Stomach (tissue), 4 donors: ENCODE data around the gene GSE1.
A peak's percentile ranks its signal among the peaks of the same experiment; 100 is the strongest.

Experiments
- EP300 ChIP-seq: sonication (generic); formaldehyde crosslinking; IDR thresholded peaks from one replicate; pipeline ENCODE4 v1.6.1; 2017; ENCODE audit warnings: antibody characterized with exemption
- POLR2A ChIP-seq, 4 donors: fragments of 450-650 bp; IDR thresholded peaks; one replicate each; pipeline ENCODE4 v1.6.1; 2016; ENCODE audit warnings: antibody characterized with exemption in 4 of 4, control low read depth in 2 of 4, mild to moderate bottlenecking in 1 of 4, moderate library complexity in 1 of 4
- POLR2AphosphoS5 ChIP-seq, 3 donors: sonication (generic); formaldehyde crosslinking; IDR thresholded peaks; one replicate each; pipeline ENCODE4 v1.6.1; 2016; ENCODE audit warnings: antibody characterized with exemption in 3 of 3
- TF ChIP-seq, protein P1 (sequence below), 7 experiments: fragments of 450-650 bp in 4 of 7; fragments of 200-600 bp in 3 of 7; sonication (generic) in 3 of 7; IDR thresholded peaks; one replicate each; pipeline ENCODE4 v1.5.1; 2016 to 2019; ENCODE audit warnings: antibody characterized with exemption in 7 of 7, control low read depth in 2 of 7, mild to moderate bottlenecking in 1 of 7

DNA sequence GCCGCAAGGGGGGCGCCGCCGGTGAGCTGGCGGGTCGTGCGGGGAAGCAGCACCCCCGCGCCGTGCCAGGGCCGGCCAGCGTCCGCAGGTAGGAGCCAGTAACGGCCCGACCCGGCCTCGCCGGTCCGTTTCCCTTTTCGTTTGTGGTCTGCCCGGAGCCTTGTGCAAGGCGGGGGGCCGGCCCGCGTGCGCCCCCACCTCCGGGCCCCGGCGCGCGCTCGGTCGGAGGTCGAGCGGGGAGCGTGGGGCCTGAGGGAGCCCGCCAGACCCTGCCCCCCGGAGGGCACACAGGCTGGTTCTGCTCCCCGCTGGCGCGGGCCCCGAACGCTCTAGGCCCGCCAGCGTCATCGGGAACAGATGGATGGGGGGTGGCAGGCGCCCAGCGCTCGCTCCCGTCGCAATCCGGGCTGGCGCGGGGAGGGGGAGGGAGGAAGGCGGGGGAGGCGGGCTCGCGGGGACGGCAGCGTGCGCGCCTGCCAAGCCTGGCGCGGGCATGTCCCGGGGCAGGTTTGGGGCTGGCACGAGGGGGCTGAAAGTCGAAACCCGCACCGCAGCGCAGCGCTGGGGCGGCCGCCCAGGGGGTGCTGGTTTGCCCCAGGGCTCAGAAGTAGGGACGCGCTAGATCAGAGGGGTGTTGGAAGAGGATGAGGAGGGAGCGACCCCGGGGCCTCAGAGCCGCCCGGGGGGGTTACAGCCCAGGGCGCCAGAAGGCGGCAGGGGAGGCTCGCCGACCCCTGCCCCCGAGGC is 1.5 kb upstream of the GSE1 start:
- TF ChIP-seq POLR2A (IDR thresholded peaks at IDR 0.05), result peak in 1 of 4 donors; percentile 50
- TF ChIP-seq, protein P1, sequence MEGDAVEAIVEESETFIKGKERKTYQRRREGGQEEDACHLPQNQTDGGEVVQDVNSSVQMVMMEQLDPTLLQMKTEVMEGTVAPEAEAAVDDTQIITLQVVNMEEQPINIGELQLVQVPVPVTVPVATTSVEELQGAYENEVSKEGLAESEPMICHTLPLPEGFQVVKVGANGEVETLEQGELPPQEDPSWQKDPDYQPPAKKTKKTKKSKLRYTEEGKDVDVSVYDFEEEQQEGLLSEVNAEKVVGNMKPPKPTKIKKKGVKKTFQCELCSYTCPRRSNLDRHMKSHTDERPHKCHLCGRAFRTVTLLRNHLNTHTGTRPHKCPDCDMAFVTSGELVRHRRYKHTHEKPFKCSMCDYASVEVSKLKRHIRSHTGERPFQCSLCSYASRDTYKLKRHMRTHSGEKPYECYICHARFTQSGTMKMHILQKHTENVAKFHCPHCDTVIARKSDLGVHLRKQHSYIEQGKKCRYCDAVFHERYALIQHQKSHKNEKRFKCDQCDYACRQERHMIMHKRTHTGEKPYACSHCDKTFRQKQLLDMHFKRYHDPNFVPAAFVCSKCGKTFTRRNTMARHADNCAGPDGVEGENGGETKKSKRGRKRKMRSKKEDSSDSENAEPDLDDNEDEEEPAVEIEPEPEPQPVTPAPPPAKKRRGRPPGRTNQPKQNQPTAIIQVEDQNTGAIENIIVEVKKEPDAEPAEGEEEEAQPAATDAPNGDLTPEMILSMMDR (IDR thresholded peaks at IDR 0.05), result no peak
- TF ChIP-seq POLR2AphosphoS5 (IDR thresholded peaks at IDR 0.05), result peak; percentile 17 to 85 (median 33)
- TF ChIP-seq EP300, result no peak
